Femur (tissue), 1 donor: ENCODE measurements around the gene ERICH6.
"Not testable (repeated sequence)": the region's sequence is repeated elsewhere in the genome, so short reads cannot be mapped to it uniquely, and the experiment has no call there.

Experiments used
- DNase-seq: peaks from one replicate; pipeline ENCODE4 v3.0.0-alpha.2; 2017

Gene ERICH6

GRCh38 chr3:150681057-150681456 is 22.7 kb downstream of the ERICH6 start:
- DNase-seq: no peak

GRCh38 chr3:150680562-150680961 is 23.2 kb downstream of the ERICH6 start:
- no peak for DNase-seq

GRCh38 chr3:150675587-150675986 is 28.1 kb downstream of the ERICH6 start:
- no peak for DNase-seq

- no peak for DNase-seq
Observed at GRCh38 chr3:150673966-150674365, 29.8 kb downstream of the ERICH6 start.

GRCh38 chr3:150666167-150666566 is 37.6 kb downstream of the ERICH6 start:
- DNase-seq: no peak

- DNase-seq: no peak
Observed at GRCh38 chr3:150663461-150663860, 40.3 kb downstream of the ERICH6 start.

GRCh38 chr3:150662410-150663200 is 41.1 kb downstream of the ERICH6 start:
- no peak for DNase-seq

GRCh38 chr3:150656316-150656715 is 47.4 kb downstream of the ERICH6 start:
- DNase-seq: no peak

GRCh38 chr3:150653110-150653561 is 50.6 kb downstream of the ERICH6 start:
- DNase-seq: no peak

- DNase-seq: no peak
Observed at GRCh38 chr3:150640256-150640655, 63.5 kb downstream of the ERICH6 start.

GRCh38 chr3:150639262-150639661 is 64.5 kb downstream of the ERICH6 start:
- no peak for DNase-seq

- no peak for DNase-seq
Observed at GRCh38 chr3:150636258-150636657, 67.5 kb downstream of the ERICH6 start.

GRCh38 chr3:150635526-150635925 is 68.2 kb downstream of the ERICH6 start:
- no peak for DNase-seq

GRCh38 chr3:150635076-150635475 is 68.6 kb downstream of the ERICH6 start:
- no peak for DNase-seq

GRCh38 chr3:150631515-150632221 is 72.1 kb downstream of the ERICH6 start:
- no peak for DNase-seq

GRCh38 chr3:150627557-150627956 is 76.2 kb downstream of the ERICH6 start:
- DNase-seq: peak; percentile 55

GRCh38 chr3:150626148-150626930 is 77.4 kb downstream of the ERICH6 start:
- DNase-seq: no peak

- DNase-seq: no peak
Observed at GRCh38 chr3:150623945-150624344, 79.8 kb downstream of the ERICH6 start.

GRCh38 chr3:150622955-150623354 is 80.8 kb downstream of the ERICH6 start:
- DNase-seq: not testable (repeated sequence)

- no peak for DNase-seq
Observed at GRCh38 chr3:150620002-150620689, 83.6 kb downstream of the ERICH6 start.

- no peak for DNase-seq
Observed at GRCh38 chr3:150613709-150614480, 89.8 kb downstream of the ERICH6 start.

GRCh38 chr3:150613034-150613433 is 90.7 kb downstream of the ERICH6 start:
- no peak for DNase-seq
